Heart left ventricle (tissue), 13 donors: Measurements from ENCODE around the gene FANCI.

ENCODE experiments used
- CTCF ChIP-seq, 12 donors: fragments of 200-600 bp; sonication (generic) in 4 of 12; IDR thresholded peaks; one replicate each; pipeline versions ENCODE4 v1.5.0 to v1.8.0; 2018 to 2022; ENCODE audit warnings: antibody characterized with exemption in 12 of 12, mild to moderate bottlenecking in 5 of 12
- POLR2A ChIP-seq, 2 donors: fragments of 450-650 bp; IDR thresholded peaks; one replicate each; pipeline ENCODE4 v1.6.1; 2017; ENCODE audit warnings: antibody characterized with exemption in 2 of 2, mild to moderate bottlenecking in 2 of 2, moderate library complexity in 2 of 2
- donor health status: ischemic (EF 13 %, LVEDD 7.1; RV severe dilation, severe dysfunction).
- donor health status: DM: no; HTN: yes; CAD: no.
- donor health status: DM: no; HTN: no; CAD: no.
- donor health status: ischemic (EF 25% LVEDD 6.9; RV normal size, moderate dysfunction).
- donor health status: ischemic (EF 25% LVEDD 5.7; RV mildly dilated, moderate dysfunction).
- donor health status: ischemic (EF 35%, LVEDD 5.7; RV mildly dilated, moderate dysfunction).
- donor health status: nonischemic (EF 11% LVEDD 7.7; RV severe dilation, severe dysfunction).
- donor health status: DM: yes; HTN: yes; CAD: no.
- donor health status: PGD.
- donor health status: ischemic (EF 29% LVEDD 5.4; RV normal size, mild dysfunction).
- donor health status: nonischemic (EF 23%, LVEDD 6.1; RV moderate dilation, normal function).

DNA sequence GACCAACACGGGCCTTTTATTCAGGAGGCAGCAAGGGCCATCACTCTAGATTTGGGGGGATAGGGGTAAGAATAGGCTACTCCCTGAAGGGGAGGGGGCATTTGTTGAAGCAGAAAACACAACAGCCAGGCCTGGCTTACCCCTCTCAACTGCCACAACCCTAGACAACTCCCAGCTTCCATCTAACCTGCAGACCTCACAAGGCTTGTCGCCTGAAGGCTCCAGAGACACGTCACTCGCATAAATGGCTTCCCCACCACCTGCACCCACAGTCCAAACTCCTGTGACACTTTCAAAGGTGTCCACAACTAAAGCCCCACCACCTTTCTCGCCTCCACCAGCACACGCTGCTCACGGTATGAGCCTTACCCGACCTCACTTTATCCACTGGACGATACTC lies 75.9 kb downstream of the FANCI start:
- TF ChIP-seq POLR2A (IDR thresholded peaks at IDR 0.05) (no peak), CTCF (IDR thresholded peaks at IDR 0.05) (no peak)
